ENCODE measurements around the gene PEX11G. TPM values are rescaled to one million over a fixed set of nuclear protein-coding genes. Genes with fewer than 3 reads are reported as not detected.

The PEX11G gene
- total and polyA plus RNA-seq, 2 donors (not counting 3 experiments of a cell fraction or from before 2014, with no cell fraction given), result 1.3 to 1.9 TPM

DNA sequence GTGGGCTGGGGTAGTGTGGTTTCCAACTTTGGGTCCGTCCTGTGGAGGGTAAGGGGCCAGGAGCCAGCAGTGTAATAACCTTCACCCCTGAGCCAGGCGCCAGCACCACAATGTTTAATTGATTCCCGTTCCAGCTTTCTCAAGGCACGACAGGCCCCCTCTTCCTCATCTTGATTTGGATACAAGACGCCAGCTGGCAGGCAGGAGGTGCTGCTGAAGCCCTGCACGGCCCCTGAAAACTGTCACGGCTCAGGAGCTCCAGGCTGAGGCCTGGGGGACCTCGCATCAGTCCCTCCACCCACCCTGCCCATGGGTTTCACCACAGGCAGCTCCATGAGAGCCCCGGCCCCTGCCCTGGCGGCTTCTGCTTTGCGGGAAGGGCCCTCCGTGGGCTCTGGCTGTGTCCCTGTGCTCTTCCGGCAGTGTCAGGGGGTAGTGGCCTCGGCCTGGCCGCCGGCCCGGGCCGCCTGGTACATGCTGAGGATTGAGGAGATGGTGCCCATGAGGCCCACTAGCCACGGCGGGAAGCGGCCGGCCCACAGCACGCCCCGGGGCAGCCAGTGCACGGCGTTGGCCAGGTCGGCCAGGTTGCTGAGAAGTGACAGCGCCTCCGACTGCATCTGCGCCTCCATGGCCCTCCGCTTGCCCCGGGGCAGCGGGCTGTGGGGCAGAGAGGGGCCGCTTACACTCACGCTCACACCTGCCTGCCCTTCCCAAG lies 11.9 kb downstream of the PEX11G start:
- H3K27ac ChIP-seq (ENCODE audit: insufficient read depth, low read depth, low read length), result no peak overlapping the region
- intact Hi-C loops (cut with micrococcal nuclease) (no loop called here), dilution Hi-C loops (cut with MboI; ENCODE audit: extremely low pct_ligation_motif_present, low sequenced_read_pairs) (no loop called here)
- no peak overlapping the region for H2AFZ ChIP-seq (ENCODE audit: low read depth, low read length)
- H3K9me3 ChIP-seq (replicated peaks; ENCODE audit: control insufficient read depth, insufficient read depth, low read length), result no peaks in the 10 kb centered on the region
- FAIRE-seq (no peak), DNase-seq (ENCODE audit: low read depth, low spot score) (no peak)
- TF ChIP-seq POLR2A (IDR thresholded peaks at IDR 0.05; ENCODE audit: low read depth, low read length) (no peak), GATA2 (IDR thresholded peaks at IDR 0.05; ENCODE audit: insufficient read depth, insufficient read length, low read depth, low read length) (no peak), EZH2 (IDR thresholded peaks at IDR 0.05; ENCODE audit: borderline replicate concordance, low read depth, low read length, severe bottlenecking) (no peak), MYC (IDR thresholded peaks at IDR 0.05; ENCODE audit: low read depth, low read length) (no peak), FOS (IDR thresholded peaks at IDR 0.05; ENCODE audit: borderline replicate concordance, insufficient read depth, low read length) (no peak), POLR2AphosphoS5 (IDR thresholded peaks at IDR 0.05; ENCODE audit: insufficient read depth, low read depth, low read length) (no peak), JUN (IDR thresholded peaks at IDR 0.05; ENCODE audit: borderline replicate concordance, insufficient read depth, insufficient read length, low read depth) (no peak)
- TF ChIP-seq, protein P1, sequence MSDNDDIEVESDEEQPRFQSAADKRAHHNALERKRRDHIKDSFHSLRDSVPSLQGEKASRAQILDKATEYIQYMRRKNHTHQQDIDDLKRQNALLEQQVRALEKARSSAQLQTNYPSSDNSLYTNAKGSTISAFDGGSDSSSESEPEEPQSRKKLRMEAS (IDR thresholded peaks at IDR 0.05; ENCODE audit: insufficient read depth, insufficient read length), result no peak
- TF ChIP-seq, protein P2, sequence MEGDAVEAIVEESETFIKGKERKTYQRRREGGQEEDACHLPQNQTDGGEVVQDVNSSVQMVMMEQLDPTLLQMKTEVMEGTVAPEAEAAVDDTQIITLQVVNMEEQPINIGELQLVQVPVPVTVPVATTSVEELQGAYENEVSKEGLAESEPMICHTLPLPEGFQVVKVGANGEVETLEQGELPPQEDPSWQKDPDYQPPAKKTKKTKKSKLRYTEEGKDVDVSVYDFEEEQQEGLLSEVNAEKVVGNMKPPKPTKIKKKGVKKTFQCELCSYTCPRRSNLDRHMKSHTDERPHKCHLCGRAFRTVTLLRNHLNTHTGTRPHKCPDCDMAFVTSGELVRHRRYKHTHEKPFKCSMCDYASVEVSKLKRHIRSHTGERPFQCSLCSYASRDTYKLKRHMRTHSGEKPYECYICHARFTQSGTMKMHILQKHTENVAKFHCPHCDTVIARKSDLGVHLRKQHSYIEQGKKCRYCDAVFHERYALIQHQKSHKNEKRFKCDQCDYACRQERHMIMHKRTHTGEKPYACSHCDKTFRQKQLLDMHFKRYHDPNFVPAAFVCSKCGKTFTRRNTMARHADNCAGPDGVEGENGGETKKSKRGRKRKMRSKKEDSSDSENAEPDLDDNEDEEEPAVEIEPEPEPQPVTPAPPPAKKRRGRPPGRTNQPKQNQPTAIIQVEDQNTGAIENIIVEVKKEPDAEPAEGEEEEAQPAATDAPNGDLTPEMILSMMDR (IDR thresholded peaks at IDR 0.05; ENCODE audit: extremely low read depth in 1 of 2, insufficient read depth in 1 of 2, low read depth in 1 of 2, low read length in 2 of 2), result no peak
- no peaks in the 10 kb centered on the region for H3K36me3 ChIP-seq (ENCODE audit: control insufficient read depth in 2 of 2, extremely low read depth in 1 of 2, insufficient read depth in 2 of 2, low read length in 2 of 2)
- CTCF ChIA-PET, result interaction anchor here (1.0 kb wide), 1 partner anchor 21 kb away, joined by 4 read pairs; a partner anchor contains a TSS
- POLR2A ChIA-PET, result no interaction called here
- H3K79me2 ChIP-seq (ENCODE audit: control insufficient read depth, insufficient read depth, low read length), result no peaks in the 10 kb centered on the region
- H3K4me2 ChIP-seq (ENCODE audit: insufficient read depth, low read length), result no peak overlapping the region
- H3K27me3 ChIP-seq (ENCODE audit: control insufficient read depth in 2 of 2, insufficient read depth in 2 of 2, low read length in 2 of 2), result no peaks in the 10 kb centered on the region
- H3K4me1 ChIP-seq (ENCODE audit: control insufficient read depth, extremely low read depth, insufficient read depth, low read length), result no peaks in the 10 kb centered on the region
- H3K9ac ChIP-seq (replicated peaks; ENCODE audit: extremely low read depth, insufficient read depth, low read length), result no peak overlapping the region
- no peaks in the 10 kb centered on the region for H4K20me1 ChIP-seq (replicated peaks; ENCODE audit: control insufficient read depth, extremely low read depth, insufficient read depth, low read length)
- H3K4me3 ChIP-seq (replicated peaks in 1 of 3; ENCODE audit: insufficient read depth in 1 of 3, low read depth in 1 of 3, low read length in 3 of 3), result no peak overlapping the region
- H3K9me1 ChIP-seq (replicated peaks; ENCODE audit: control insufficient read depth, extremely low read depth, insufficient read depth, low read length), result no peaks in the 10 kb centered on the region
- no TSS peak for BruUV-seq (replicated peaks)
